Body of pancreas (tissue), 4 donors: ENCODE measurements around the gene RABGGTB.
"Not testable (repeated sequence)": the region's sequence is repeated elsewhere in the genome, so short reads cannot be mapped to it uniquely, and the experiment has no call there.

Experiments
- POLR2A ChIP-seq, 3 donors: fragments of 450-650 bp; IDR thresholded peaks; one replicate each; pipeline ENCODE4 v1.6.1; 2016; ENCODE audit warnings: antibody characterized with exemption in 3 of 3, mild to moderate bottlenecking in 2 of 3
- TF ChIP-seq, protein P1 (sequence below), 7 experiments: fragments of 450-650 bp in 4 of 7; fragments of 200-600 bp in 3 of 7; sonication (generic) in 3 of 7; IDR thresholded peaks; one replicate each; pipeline ENCODE4 v1.5.1; 2016 to 2019; ENCODE audit warnings: antibody characterized with exemption in 7 of 7

DNA sequence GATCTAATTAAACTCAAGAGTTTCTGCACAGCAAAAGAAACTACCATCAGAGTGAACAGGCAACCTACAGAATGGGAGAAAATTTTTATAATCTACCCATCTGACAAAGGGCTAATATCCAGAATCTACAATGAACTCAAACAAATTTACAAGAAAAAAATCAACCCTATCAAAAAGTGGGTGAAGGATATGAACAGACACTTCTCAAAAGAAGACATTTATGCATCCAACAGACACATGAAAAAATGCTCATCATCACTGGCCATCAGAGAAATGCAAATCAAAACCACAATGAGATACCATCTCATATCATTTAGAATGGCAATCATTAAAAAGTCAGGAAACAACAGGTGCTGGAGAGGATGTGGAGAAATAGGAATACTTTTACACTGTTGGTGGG, 28.8 kb upstream of the RABGGTB start:
- TF ChIP-seq, protein P1, sequence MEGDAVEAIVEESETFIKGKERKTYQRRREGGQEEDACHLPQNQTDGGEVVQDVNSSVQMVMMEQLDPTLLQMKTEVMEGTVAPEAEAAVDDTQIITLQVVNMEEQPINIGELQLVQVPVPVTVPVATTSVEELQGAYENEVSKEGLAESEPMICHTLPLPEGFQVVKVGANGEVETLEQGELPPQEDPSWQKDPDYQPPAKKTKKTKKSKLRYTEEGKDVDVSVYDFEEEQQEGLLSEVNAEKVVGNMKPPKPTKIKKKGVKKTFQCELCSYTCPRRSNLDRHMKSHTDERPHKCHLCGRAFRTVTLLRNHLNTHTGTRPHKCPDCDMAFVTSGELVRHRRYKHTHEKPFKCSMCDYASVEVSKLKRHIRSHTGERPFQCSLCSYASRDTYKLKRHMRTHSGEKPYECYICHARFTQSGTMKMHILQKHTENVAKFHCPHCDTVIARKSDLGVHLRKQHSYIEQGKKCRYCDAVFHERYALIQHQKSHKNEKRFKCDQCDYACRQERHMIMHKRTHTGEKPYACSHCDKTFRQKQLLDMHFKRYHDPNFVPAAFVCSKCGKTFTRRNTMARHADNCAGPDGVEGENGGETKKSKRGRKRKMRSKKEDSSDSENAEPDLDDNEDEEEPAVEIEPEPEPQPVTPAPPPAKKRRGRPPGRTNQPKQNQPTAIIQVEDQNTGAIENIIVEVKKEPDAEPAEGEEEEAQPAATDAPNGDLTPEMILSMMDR (IDR thresholded peaks at IDR 0.05) = not testable (repeated sequence)
- not testable (repeated sequence) for TF ChIP-seq POLR2A (IDR thresholded peaks at IDR 0.05)
